GM18519 (cell line): ENCODE results near the gene CIDEB.
A peak's percentile ranks its signal among the peaks of the same experiment; 100 is the strongest.
"Not testable (repeated sequence)": the region's sequence is repeated elsewhere in the genome, so short reads cannot be mapped to it uniquely, and the experiment has no call there.

Experiments used
- ATAC-seq: cut with Tn5 transposase; IDR thresholded peaks from one replicate; pipeline ENCODE4 v1.9.1; 2021; ENCODE audit warnings: mild to moderate bottlenecking, moderate library complexity; ENCODE audit not compliant: unreplicated experiment, low FRiP score

Gene CIDEB, protein sequence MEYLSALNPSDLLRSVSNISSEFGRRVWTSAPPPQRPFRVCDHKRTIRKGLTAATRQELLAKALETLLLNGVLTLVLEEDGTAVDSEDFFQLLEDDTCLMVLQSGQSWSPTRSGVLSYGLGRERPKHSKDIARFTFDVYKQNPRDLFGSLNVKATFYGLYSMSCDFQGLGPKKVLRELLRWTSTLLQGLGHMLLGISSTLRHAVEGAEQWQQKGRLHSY

DNA sequence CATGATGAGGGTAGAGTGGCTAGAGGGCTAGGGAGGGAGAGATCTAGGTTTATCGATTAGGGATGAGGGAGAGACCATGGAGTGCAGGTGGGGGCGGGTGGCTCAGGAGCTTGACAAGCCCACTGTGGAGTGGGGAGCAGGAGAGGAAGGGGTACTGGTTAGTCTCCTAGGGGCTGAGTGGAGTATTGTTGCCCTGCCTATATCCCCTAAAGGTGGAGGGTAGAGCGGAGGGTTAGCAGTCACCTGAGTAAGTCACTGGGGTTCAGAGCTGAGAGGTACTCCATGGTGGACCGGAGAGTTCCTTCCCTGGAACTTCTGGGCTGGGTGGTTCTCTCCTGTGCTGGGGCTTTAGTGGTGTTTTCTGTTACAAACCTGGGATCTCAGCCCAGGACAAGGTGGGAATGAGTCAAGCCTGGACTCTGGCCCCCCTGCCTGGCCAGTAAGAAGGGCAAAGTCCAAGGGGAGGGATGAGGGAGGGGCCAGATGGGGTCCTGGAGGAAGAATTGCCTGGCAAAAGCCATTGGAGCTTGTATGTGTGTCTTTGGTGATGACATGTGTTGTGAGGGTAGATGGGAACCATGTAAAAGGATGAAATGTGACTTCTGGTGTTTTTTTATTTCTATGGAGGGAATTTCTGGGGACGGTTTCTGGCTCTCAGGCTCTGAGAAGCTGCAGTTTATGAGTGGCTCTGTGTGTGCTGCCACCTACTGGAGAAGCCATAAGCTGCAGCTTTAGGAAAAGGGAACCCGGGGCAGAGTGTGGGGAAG lies at the start of gene CIDEB:
Gene CIDEB, minus strand, starts transcription at position 403 of the 767 bp plus-strand sequence. Its CDS starts 119 bp downstream, at position 284.
- no peak for ATAC-seq

DNA sequence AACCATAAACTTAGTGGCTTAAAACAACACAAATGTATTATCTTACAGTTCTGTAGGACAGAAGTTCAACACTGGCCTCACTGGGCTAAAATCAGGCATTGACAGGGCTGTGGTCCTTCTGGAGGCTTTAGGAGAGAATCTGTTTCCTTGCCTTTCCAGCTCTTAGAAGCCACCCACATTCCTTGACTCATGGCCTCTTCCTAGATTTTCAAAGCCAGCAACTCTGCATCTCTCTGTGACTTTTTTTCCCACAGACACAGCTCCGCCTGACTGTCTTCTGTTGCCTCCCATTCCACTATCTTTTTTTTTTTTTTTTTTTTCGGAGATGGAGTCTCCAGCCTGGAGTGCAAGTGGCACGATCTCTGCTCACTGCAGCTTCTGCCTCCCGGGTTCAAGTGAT lies 48.4 kb upstream of the CIDEB start:
- no peak for ATAC-seq

DNA sequence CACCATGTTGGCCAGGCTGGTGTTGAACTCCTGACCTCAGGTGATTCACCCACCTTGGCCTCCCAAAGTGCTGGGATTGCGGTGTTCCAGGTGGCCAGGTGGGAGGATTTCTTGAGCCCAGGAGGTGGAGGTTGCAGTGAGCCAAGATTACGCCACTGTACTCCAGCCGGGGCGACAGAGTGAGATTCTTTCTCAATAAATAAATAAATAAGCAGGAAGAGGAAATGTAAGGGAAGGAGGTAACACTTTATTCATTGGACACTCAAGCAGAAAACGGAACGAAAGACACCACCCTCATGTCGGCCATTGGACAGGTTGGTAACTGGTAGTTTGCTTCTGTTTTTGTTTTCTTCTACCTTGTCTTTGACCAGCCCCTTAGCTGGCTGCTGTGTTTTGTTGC lies 47.2 kb upstream of the CIDEB start:
- no peak for ATAC-seq

DNA sequence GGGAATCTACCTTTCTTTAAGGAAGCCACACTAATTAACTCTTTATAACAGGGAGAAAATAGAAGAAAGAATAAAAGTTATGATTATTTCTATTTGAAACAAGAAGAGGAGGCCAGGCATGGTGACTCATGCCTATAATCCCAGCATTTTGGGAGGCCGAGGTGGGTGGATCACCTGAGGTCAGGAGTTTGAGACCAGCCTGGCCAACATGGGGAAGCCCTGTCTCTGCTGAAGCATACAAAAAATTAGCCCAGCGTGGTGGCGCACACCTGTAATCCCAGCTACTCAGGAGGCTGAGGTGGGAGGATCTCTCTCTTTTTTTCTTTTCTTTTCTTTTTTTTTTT lies 46.7 kb upstream of the CIDEB start:
- not testable (repeated sequence) for ATAC-seq

DNA sequence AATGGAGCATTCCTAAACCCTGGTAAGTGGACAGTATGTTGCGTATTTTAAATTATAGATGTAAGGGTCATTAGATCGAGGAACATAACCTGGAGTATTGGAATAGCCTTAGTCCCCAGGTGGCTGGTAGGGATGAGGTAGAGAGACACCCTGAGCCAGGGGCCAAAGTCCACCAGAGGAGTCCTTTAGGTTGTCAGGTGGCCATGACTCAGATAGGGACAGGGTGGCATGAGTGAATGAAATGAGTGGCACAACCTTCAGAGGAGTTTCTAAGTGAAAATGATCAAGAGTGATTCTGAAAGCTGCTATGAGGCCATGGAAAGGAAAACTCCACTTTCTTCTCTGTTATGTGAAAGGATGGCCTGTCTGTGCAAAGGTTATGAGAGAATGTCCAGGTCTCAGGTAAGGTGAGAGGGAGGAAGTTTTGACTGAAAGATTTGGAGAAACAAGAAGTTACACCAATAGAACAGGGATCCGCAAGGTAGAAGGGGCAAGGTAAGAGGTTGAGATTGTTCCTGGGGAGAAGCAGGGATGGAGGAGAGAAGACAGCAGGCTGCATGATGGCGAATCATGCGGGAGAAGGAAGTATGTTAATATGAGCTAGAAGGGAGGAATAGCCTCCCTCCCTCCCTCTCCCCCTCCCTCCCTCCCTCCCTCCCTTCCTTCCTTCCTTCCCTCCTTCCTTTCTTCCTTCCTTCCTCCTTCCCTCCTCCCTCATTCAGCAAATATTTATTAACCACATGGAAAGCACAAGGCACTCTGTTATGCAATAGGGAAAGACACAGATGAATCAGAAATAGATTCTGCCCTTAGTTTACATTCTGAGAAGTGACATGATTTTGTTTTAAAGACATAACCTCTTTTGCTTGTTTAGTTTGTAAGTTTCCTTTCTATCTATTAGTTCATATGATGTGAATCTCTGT lies 46.0 kb upstream of the CIDEB start:
- ATAC-seq, result no peak

DNA sequence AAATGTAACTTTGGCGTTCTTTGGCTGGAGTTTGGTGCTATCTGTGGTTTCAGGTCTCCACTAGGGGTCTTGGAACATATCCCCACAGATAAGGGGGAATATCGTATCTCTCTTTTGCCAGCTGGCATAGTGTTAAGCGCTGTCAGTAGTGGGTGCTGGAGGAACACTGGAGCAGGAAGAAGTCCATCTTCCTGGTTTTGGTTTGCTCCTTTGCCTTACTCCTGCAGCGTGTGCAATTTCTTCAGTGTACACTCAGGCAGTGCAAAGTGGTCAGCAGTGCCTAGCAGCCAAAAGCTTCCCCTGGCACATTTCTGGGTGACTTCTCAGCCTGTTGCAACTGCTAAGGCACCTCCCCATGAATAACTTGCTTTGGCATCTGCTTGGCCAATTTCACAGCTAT lies 43.7 kb upstream of the CIDEB start:
- ATAC-seq, result no peak

DNA sequence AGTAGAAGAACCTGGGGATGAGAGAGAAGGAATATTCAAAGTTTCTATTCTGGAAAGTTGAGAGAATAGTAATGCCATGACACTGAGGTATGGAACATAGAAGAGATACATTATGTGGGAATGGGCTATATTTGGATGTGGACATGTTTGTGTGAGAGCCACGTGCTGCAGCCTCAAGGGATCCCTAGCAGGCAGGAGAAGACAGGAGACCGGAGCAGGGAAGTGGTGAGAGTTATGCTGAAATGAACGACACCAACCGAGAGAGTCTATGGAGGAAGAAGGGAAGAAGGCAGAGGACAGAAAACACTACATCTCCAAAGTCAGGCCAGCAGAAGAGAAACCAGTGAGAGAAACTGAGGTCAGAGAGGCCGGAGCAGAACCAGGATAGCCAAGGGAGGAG lies 42.0 kb upstream of the CIDEB start:
- no peak for ATAC-seq

DNA sequence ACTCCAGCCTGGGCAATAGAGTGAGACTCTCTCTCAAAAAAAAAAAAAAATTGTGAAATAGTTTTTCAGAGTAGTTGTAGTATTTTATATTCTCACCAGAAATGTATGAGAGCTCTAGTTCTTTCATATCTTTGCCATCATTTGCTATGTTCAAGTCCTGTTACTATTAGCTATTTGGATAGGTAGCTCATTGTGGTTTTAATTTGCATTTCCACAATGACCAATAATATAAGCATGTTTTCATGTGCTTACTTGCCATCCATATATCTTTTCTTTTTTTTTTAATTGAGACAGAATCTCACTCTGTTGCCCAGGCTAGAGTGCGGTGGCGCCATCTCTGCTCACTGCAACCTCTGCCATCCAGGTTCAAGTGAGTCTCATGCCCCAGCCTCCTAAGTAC lies 40.4 kb upstream of the CIDEB start:
- no peak for ATAC-seq

DNA sequence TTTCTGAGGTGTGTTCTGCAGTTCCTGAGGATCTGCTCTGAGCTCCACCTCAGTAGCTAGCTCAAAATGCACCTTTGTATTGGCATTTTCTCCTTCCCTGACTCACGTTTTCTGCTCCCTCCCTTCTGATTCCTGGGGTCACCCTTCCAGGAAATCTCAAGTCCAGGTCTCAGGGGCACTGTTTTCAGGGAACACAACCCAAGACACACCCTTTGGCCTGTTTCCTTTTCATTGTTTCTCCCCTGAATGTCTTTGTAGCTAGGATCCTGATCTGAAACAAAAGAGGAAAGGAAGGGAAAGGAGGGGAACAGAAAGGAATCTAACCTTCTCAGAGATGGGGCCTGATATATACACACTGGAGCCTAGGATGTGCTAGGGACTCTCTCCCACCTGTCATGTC lies 39.4 kb upstream of the CIDEB start:
- no peak for ATAC-seq

DNA sequence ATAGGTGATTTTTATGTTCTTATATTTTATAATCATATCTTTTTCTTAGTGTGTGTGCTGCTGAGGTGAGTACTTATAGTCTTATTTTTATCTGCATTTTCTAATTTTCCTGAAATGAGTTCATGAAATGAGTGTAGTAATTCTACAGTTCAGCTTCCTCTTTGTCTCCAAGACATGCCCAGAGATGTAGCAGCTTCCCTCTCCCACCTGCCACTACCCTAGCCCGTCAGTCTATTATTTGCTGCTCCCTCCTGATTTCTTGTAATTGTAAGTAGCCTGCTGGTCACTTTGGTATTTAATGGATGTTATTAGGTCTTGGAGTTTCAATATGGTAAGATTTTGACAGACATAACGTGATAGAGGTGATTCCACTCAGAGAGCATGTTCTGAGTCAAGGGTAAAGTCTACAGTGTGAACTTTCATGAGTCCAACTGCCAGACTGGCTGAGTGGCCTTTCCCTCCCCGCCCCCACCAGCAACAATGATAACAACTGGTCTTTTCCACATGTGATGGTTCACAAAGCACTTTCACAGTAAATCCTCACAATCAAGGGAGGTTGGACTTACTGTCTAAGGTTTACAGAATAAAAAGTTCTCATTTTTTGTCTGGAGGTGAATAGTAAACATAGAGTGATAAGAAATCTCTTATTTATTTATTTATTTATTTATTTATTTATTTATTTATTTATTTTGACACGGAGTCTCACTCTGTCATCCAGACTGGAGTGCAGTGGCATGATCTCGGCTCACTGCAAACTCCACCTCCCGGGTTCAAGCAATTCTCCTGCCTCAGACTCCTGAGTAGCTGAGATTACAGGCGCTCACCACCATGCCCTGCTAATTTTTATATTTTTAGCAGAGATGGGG lies 36.3 kb upstream of the CIDEB start:
- ATAC-seq, result no peak

DNA sequence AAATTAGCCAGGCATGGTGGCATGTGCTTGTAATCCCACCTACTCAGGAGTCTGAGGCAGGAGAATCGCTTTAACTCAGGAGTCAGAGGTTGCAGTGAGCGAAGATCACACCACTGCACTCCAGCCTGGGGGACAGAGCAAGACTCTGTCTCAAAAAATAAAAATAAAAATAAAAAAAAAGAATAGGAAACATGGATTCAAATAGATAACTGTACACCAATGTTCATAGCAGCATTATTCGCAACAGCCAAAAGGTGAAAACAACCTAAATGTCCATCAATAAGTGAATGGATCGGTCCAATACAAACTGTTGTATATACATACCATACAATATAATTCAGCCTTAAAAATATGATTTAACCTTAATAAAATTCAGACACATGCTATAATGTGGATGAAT lies 35.1 kb upstream of the CIDEB start:
- ATAC-seq, result no peak

DNA sequence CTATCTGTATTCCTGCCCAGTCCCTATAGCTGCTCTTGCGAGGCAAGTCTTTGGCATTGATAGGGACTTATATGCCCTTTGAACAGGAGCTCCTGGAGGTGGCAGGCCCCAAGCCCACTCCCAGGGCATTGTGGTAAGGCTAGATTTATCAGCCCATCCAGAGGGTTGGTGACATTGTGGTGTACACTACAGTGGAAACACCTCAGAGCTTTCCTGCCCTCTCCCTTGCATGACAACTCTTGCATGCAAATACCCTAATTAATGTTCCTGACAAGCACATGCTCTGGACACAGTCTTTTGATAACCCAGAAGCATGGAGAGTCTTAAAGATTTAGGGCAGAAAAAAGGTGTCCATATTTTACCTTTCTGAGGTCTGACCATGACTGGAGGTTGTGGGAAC lies 32.8 kb upstream of the CIDEB start:
- no peak for ATAC-seq

DNA sequence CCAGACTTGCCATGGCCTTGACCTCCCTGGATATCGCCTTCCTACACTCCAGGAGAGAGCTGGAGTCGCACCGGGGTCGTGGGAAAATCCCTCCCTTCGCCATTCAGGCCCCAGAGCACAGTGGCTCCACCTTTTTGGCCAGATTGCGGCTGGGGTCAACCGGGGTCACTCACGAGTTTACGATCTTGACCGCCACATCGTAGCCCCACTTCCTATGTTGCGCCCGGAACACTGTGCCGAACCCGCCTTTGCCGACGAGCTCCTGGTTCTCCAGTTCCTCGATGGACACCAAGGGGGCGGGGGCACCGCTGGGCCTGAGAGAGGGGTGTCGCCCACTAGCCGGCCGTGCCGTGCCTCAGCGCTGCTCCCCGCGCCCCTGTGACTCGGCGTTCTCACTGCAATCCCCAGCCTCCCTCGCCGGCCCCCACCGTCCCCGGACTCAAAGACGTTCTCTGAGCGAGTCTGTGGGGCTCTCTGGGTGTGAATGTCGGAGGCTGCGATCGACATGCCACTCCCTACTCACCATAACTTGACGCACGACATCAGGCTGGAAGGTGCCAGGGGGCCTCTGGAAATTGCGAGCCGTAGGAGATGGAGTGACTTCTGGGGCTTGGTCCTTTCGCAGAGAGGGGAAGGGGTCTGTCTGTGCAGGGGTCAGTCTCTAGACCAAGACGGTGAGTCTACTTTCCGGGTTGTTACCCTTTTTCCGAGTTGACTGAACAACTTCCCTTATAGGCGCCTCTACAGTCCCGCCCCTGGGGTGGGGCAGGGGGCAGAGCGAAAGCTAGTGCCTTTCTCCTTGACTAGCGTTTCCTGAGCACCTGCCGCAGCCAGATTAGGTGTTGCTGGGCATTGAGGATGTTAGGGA lies 31.7 kb upstream of the CIDEB start, which contains the start of gene RIPK3:
Gene RIPK3, minus strand, starts transcription at position 708 of the 868 bp plus-strand sequence. Its CDS starts 165 bp downstream, at position 543.
- ATAC-seq, result peak; percentile 49

DNA sequence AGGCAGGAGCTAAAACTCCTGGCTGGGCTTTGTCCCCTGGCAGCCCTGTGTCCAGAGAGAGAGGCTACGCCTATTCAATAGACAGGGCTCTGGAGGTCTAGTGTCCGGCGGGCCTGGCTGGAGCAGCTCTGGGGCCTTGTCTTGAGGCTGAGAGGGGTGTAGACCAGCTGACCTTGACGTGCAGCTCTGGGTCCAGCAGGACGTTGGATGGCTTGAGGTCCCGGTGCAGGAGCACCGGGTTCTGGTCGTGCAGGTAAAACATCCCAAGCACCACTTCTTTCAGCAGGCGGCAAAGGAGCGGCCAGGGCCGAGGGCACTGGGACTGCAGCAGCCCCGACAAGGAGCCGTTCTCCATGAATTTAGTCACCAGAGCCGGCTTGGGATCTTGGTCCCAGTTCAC lies 31.1 kb upstream of the CIDEB start:
- no peak for ATAC-seq

DNA sequence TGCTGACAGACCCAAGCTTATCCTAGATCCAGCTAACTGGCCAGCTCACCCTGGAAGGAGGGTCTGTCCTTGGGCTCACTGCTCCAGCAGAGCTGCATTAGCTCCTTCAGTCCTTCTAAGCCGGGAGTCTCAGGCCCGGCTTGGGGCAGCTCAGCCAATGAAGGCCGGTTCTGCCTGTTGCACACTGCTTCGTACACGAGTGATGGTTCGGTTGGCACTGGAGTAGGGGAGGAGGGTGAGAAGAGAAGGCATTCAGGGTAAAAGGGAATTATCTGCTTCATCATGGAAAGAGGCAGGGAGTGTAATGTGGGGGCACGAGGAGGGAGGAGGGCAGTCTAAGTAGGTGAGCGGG lies 30.0 kb upstream of the CIDEB start:
- ATAC-seq, result no peak

DNA sequence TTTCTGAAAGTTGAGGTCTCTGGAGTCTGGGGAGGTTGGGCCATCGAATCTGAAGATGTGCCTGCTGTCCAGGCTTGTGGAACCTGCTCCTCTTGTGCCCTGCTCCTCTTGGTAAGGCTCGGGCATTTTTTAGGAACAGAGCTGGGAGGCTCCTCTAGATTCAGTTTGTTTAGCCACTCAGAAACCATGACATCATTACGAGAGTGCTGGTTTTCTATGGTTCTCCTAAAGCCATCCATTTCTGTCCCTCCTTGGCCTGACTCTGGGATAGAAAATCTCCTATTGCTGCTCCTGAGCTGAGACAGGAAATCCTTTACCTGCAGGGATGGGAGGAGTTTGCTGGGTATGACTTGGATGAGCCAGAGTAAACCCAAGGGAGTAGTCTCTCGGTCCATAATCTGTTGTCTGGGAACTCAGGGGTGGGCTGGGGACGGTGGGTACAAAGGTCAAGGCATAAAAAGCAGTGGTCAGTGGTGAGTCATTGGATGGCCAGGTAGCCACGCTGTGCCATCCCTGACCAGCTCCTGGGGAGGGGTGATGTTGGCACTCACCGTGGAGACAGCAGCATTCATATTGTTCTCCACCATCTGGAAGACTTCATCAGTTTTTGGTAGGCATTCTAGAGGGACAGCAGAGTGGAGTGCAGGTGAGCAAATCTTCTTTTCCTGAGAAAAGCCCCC lies 29.5 kb upstream of the CIDEB start:
- no peak for ATAC-seq

DNA sequence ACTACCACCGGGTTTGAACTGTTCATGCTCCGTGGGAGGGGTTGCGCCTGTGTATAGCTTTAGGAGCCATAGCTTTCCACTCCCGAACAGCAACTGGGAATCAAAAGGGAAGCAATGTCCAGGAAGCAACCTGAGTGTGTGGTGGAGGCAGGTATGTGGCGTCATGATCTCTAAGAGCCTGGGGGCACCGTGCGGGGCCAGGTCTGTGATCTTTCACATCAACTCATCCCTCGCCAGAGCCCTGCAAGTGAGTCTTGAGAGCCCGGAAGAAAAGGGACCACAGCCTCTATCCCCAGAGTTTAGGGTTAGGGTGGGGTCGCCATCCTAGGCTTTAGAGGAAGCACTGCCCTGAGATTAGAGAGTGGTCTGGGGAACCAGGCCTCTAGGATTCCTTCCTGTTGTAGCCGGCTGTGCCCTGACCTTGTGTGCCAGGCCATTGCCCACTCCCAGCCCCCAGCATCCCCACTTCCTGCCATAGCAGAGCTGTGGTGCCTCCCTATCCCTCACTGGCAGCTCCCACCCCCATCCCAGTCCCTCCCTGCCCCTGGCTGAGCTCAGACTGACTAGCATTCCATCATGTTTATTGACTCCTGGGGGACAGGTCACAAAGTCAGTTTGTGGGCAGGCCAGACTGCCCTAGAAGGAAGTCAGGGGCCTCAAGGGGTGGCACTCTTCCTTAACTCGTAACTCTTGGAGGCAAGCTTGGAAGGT lies 27.8 kb upstream of the CIDEB start:
- ATAC-seq, result no peak
